ENCODE data around the gene PRRG3.

DNA sequence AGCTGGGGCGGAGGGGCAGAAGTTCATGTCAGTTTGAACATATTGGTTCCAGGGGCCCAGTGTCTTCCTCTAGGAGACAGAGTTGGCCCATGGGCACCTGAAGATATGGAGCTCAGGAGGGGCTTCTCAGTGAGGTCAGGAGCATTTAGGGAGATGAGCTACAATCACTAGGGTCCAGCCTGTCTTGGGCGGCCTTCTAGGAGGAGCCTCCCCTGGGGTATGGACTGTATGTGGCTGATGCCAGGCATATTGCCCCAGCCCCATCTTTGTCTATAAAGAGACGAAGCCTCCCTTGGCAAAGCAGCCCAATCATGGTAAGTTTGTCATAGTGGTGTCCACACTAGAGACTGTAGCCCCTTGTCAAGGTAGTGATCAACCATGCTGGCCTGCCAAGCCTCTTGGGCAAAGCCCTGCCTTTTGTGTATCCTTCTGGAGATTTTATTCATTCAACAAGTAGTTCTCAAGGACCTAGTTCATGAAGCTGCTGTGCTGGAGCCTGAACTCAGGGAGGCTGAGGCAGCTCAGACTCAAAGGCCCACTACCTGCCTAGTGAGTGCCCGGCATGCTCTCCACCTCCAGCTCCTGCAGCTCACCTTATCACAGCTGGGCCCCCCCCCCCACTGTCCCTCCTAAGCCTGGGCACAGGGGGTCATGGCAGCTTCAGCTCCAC, 33.9 kb downstream of the PRRG3 start:
- no peak for TF ChIP-seq SMAD4 (CRISPR knock-in tag; IDR thresholded peaks at IDR 0.05)
- TF ChIP-seq CTCF (IDR thresholded peaks at IDR 0.05): no peak

Measured in WTC11 (cell line).